ENCODE data around the gene TIMM10.

TIMM10 gene

DNA sequence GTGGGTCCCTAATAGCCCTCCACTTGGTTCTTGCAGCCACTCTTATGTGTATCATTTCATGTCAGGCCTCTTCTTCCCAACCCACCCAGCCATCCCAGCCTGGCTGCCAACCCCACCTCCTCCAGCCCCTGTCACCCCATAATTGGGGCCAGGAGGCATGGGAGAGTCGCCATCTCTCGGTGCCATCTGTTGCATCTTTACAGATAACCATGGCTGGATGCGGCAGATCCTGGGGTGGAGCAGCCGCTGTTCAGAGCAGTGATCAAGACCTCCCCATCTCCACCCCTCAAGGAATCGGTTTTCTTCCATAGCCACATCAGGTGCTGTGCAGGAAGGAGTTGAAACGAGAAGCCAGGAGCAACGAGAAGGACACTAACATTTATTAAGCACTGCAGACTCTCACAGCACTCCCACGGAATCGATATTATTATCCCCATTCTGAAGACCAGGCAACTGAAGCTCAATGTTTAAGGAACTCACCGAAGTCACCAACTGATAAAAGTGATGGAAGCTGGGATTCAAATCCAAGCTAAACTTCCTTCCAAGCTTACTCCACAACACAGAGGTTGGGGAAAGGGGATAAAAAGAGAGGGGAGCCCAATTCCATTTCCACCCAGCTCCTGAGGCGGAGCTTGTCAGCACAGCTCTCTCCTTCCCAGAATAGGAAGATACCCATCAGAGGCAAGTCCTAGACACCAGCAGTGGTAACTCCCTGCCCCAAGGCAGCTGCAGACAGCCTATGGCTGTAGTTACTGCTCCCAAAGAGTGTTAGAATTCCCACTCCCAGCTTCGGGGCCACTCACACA, 17.7 kb downstream of the TIMM10 start:
- TF ChIP-seq, protein P1, sequence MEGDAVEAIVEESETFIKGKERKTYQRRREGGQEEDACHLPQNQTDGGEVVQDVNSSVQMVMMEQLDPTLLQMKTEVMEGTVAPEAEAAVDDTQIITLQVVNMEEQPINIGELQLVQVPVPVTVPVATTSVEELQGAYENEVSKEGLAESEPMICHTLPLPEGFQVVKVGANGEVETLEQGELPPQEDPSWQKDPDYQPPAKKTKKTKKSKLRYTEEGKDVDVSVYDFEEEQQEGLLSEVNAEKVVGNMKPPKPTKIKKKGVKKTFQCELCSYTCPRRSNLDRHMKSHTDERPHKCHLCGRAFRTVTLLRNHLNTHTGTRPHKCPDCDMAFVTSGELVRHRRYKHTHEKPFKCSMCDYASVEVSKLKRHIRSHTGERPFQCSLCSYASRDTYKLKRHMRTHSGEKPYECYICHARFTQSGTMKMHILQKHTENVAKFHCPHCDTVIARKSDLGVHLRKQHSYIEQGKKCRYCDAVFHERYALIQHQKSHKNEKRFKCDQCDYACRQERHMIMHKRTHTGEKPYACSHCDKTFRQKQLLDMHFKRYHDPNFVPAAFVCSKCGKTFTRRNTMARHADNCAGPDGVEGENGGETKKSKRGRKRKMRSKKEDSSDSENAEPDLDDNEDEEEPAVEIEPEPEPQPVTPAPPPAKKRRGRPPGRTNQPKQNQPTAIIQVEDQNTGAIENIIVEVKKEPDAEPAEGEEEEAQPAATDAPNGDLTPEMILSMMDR (IDR thresholded peaks at IDR 0.05; ENCODE audit: control extremely low read depth, extremely low read depth, low read depth, missing control alignments), result no peak
- DNase-seq (ENCODE audit: extremely low spot score), result no peak
- ChIA-PET POLR2A (no interaction called here), CTCF (interaction anchor here (0.9 to 9.0 kb wide), 10 partner anchors 9 to 167 kb away, joined by 3 to 121 read pairs (median 4); partner anchors contain the start of genes RTN4RL2, TIMM10 and UBE2L6)

DNA sequence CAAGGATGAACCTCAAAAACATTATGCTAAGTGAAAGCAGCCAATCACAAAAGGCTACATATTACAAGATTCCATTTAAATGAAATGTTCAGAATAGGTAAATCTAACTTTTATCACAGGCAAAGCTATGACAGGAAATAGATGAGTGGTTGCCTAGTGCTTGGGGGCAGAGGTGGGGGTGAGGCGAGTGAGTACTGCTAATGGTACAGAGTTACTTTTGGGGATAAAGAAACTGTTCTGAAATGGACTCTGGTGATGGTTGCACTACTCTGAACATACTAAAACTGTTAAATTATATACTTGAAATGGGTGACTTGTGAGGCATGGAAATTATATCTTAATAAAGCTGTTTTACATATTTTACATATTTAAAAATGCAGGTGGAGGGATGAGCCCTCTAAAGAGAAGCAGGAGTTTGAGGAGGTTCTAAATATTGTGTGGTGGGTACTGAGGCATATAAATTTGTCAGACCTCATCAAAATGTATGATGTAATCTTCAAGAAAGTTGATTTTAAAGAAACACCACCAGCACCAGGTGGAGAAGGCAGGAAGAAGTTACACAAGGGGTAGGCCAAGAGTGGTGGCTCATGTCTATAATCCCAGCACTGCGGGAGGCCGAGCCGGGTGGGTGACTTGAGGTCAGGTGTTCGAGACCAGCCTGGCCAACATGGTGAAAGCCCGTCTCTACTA, 18.7 kb downstream of the TIMM10 start:
- TF ChIP-seq, protein P1 (IDR thresholded peaks at IDR 0.05; ENCODE audit: control extremely low read depth, extremely low read depth, low read depth, missing control alignments), result no peak
- CTCF ChIA-PET, result interaction anchor here (1.0 to 2.3 kb wide), 5 partner anchors 16 to 54 kb away, joined by 3 to 18 read pairs (median 5); no protein-coding TSS in a partner anchor
- POLR2A ChIA-PET, result no interaction called here
- no peak for DNase-seq (ENCODE audit: extremely low spot score)

DNA sequence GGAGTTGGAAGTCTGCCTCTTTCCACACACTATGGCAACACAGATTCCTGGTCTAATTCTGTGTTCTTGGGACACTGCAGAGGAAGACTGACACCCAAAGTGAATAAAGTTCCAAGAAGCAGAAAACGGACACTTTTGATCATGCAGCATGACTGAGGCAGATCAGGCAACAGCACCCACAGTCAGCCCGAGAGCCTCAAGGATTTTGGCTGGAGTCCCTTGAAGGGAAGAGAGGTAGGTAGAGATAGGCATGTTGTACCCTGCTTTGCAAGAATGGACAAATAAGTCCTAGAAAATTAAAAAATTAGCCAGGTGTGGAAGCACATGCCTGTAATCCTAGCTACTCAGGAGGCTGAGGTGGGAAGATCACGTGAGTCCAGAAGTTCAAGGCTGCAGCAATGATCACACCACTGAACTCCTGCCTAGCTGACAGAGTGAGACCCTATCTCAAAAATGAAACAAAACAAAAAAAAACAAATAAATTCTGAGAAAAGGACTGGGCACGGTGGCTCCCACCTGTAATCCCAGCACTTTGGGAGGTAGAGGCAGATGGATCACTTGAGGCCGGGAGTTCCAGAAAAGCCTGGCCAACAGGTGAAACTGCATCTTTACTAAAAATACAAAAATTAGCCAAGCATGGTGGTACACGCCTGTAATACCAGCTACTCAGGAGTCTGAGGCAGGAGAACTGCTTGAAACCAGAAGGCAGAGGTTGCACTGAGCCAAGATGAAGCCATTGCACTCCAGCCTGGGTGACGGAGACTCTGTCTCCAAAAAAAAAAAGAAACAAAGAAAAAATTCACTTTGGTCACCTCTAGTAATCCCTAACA, 22.0 kb downstream of the TIMM10 start:
- ChIA-PET CTCF (interaction anchor here (0.9 to 9.9 kb wide), 4 partner anchors 10 to 135 kb away, joined by 3 to 152 read pairs (median 4); no protein-coding TSS in a partner anchor), POLR2A (no interaction called here)
- no peak for DNase-seq (ENCODE audit: extremely low spot score)
- TF ChIP-seq, protein P1 (IDR thresholded peaks at IDR 0.05; ENCODE audit: control extremely low read depth, extremely low read depth, low read depth, missing control alignments), result no peak

DNA sequence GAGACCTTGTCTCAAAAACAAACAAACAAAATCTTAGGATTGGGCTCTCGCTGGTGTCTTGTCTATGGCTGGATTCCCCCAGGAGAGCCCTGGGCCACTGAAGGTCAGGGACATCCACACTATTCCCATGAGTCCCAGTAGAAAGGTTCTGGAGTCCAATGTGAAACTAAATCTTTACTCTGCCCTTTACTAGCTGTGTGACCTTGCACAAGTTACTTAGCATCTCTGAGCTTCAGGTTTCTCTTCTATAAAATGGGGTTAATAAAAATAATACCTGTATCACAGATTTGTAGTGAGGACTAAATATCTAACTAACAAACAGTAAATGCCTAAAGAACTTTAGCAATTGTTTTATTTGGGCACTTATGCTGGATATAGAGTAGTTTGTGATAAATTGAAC, 24.0 kb downstream of the TIMM10 start:
- ChIA-PET CTCF (interaction anchor here (1.2 to 9.9 kb wide), 5 partner anchors 8 to 23 kb away, joined by 3 to 152 read pairs (median 5); partner anchors contain the start of gene SLC43A1), POLR2A (no interaction called here)
- no peak for DNase-seq (ENCODE audit: extremely low spot score)
- TF ChIP-seq, protein P1 (IDR thresholded peaks at IDR 0.05; ENCODE audit: control extremely low read depth, extremely low read depth, low read depth, missing control alignments), result no peak

DNA sequence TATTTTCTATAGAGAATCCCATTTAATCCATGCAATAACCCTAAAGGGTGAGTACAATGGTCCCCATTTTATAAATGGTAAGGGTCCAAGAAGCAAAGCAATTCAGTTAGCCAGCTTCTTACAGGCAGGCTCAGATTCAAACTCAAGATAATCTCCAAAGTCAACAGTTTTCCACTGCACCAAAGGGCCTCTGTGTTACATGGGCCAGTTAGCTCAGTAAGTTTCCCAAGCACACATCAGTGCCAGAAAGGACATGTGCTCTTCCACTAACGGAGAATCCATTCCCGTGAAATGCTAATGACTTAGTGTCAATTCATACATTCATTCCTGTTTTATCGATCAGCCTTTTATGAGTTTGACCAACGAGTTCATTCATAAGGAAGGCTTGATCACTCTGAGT, 26.0 kb downstream of the TIMM10 start:
- DNase-seq (ENCODE audit: extremely low spot score), result no peak
- CTCF ChIA-PET, result interaction anchor here (1.0 to 9.9 kb wide), 5 partner anchors 12 to 66 kb away, joined by 3 to 152 read pairs (median 5); no protein-coding TSS in a partner anchor
- POLR2A ChIA-PET, result no interaction called here
- TF ChIP-seq, protein P1 (IDR thresholded peaks at IDR 0.05; ENCODE audit: control extremely low read depth, extremely low read depth, low read depth, missing control alignments), result no peak

DNA sequence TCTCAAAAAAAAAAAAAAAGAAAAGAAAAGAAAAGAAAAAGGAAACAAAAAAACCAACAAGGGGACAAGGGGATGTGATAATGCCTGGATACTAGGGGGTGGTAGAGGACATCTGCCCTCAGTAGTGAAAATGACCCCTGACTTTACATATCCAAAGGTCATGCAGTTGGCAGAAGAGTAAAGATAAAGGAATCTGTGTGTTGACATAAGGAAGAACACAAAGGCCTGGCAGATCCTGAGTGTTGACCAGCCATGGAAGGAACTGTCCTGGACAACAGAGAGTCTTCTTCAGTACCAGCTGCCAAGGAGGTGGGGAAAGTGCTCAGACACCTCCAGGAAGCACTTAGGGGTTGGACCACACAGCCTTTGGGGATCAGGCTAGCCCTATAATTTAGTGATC, 27.7 kb downstream of the TIMM10 start:
- ChIA-PET CTCF (interaction anchor here (0.6 to 9.9 kb wide), 10 partner anchors 10 to 139 kb away, joined by 3 to 152 read pairs (median 5); partner anchors contain the start of gene SLC43A1), POLR2A (no interaction called here)
- TF ChIP-seq, protein P1 (IDR thresholded peaks at IDR 0.05; ENCODE audit: control extremely low read depth, extremely low read depth, low read depth, missing control alignments), result no peak
- DNase-seq (ENCODE audit: extremely low spot score), result no peak

Measured in GM10248 (cell line).